ENCODE results near the gene DAPP1. TPM values are rescaled to one million over a fixed set of nuclear protein-coding genes. Genes with fewer than 3 reads are reported as not detected.

DAPP1 gene
- polyA plus RNA-seq, 3 donors, result 63.1 to 125 (median 87.2) TPM

- Histone ChIP-seq H2AFZ (ENCODE audit: insufficient read depth, low read depth, low read length, poor library complexity, severe bottlenecking) (no peak overlapping the region), H3K4me1 (ENCODE audit: control insufficient read depth in 1 of 2, insufficient read depth in 2 of 2, low read length in 2 of 2) (peaks cover 55 to 66% of the 10 kb centered on the region in 2 donors), H3K27ac (ENCODE audit: low read depth in 1 of 2, low read length in 2 of 2) (peak overlapping the region; percentile 16 to 90), H3K4me3 (replicated peaks in 1 of 3; ENCODE audit: low read depth in 2 of 3, low read length in 3 of 3) (no peak overlapping the region), H4K20me1 (ENCODE audit: insufficient read depth, low read length) (peaks cover 14% of the 10 kb centered on the region), H3K9ac (ENCODE audit: insufficient read depth, low read length, poor library complexity, severe bottlenecking) (no peak overlapping the region), H3K4me2 (replicated peaks; ENCODE audit: extremely low read depth, low read length, poor library complexity, severe bottlenecking) (no peak overlapping the region), H3K79me2 (ENCODE audit: insufficient read depth, low read length) (peaks cover 47% of the 10 kb centered on the region), H3K9me3 (replicated peaks in 1 of 2; ENCODE audit: control insufficient read depth in 1 of 2, insufficient read depth in 1 of 2, low read length in 2 of 2) (no peaks in the 10 kb centered on the region), H3K27me3 (ENCODE audit: control insufficient read depth in 2 of 2, insufficient read depth in 2 of 2, low read length in 2 of 2) (no peaks in the 10 kb centered on the region), H3K36me3 (replicated peaks in 1 of 2; ENCODE audit: control insufficient read depth in 1 of 2, insufficient read depth in 2 of 2, low read length in 2 of 2) (peaks cover 37 to 60% of the 10 kb centered on the region in 2 donors)
- Mint-ChIP-seq H3K27ac (peak overlapping the region; percentile 60 to 74 (median 70)), H3K4me1 (peaks cover 55% of the 10 kb centered on the region), H3K4me3 (peak overlapping the region in 1 of 2 donors; percentile 47), H3K9me3 (no peaks in the 10 kb centered on the region), H3K27me3 (ENCODE audit: low read depth in 3 of 3) (peaks cover 0 to 1% (median 0%) of the 10 kb centered on the region in 3 donors), H3K36me3 (peaks cover 46 to 72% of the 10 kb centered on the region in 2 donors)
- intact Hi-C loops (cut with micrococcal nuclease), result loop anchor here in 1 of 2 donors (5.0 kb wide), 2 partner anchors 33 to 42 kb away; partner anchors contain the start of genes DAPP1 and LAMTOR3
- DNase-seq, result no peak
- TF ChIP-seq, protein P1, sequence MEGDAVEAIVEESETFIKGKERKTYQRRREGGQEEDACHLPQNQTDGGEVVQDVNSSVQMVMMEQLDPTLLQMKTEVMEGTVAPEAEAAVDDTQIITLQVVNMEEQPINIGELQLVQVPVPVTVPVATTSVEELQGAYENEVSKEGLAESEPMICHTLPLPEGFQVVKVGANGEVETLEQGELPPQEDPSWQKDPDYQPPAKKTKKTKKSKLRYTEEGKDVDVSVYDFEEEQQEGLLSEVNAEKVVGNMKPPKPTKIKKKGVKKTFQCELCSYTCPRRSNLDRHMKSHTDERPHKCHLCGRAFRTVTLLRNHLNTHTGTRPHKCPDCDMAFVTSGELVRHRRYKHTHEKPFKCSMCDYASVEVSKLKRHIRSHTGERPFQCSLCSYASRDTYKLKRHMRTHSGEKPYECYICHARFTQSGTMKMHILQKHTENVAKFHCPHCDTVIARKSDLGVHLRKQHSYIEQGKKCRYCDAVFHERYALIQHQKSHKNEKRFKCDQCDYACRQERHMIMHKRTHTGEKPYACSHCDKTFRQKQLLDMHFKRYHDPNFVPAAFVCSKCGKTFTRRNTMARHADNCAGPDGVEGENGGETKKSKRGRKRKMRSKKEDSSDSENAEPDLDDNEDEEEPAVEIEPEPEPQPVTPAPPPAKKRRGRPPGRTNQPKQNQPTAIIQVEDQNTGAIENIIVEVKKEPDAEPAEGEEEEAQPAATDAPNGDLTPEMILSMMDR (IDR thresholded peaks at IDR 0.05), result no peak
- 100% methylated on average over 2 of the region's 2 CpGs for WGBS (ENCODE audit: insufficient coverage)
Measured at GRCh38 chr4:99859618-99860017, 43.0 kb downstream of the DAPP1 start.

GRCh38 chr4:99860521-99860920, 43.9 kb downstream of the DAPP1 start:
- WGBS (ENCODE audit: insufficient coverage), result no CpG with 5 or more reads among the region's 2 CpGs
- DNase-seq, result peak in 1 of 3 donors; percentile 30
- H3K36me3 ChIP-seq (replicated peaks in 1 of 2; ENCODE audit: control insufficient read depth in 1 of 2, insufficient read depth in 2 of 2, low read length in 2 of 2), result peaks cover 46 to 65% of the 10 kb centered on the region in 2 donors
- intact Hi-C loops (cut with micrococcal nuclease), result no loop called here
- H4K20me1 ChIP-seq (ENCODE audit: insufficient read depth, low read length), result peaks cover 22% of the 10 kb centered on the region
- H2AFZ ChIP-seq (ENCODE audit: insufficient read depth, low read depth, low read length, poor library complexity, severe bottlenecking), result no peak overlapping the region
- no peak overlapping the region for H3K4me3 ChIP-seq (replicated peaks in 1 of 3; ENCODE audit: low read depth in 2 of 3, low read length in 3 of 3)
- Mint-ChIP-seq H3K4me1 (peaks cover 46% of the 10 kb centered on the region), H3K27me3 (ENCODE audit: low read depth in 3 of 3) (peaks cover 0 to 1% (median 0%) of the 10 kb centered on the region in 3 donors), H3K4me3 (no peak overlapping the region), H3K36me3 (peaks cover 49 to 75% of the 10 kb centered on the region in 2 donors), H3K27ac (no peak overlapping the region), H3K9me3 (no peaks in the 10 kb centered on the region)
- no peaks in the 10 kb centered on the region for H3K27me3 ChIP-seq (ENCODE audit: control insufficient read depth in 2 of 2, insufficient read depth in 2 of 2, low read length in 2 of 2)
- H3K4me2 ChIP-seq (replicated peaks; ENCODE audit: extremely low read depth, low read length, poor library complexity, severe bottlenecking), result no peak overlapping the region
- H3K27ac ChIP-seq (ENCODE audit: low read depth in 1 of 2, low read length in 2 of 2), result peak overlapping the region in 1 of 2 donors; percentile 90
- H3K79me2 ChIP-seq (ENCODE audit: insufficient read depth, low read length), result peaks cover 47% of the 10 kb centered on the region
- H3K9me3 ChIP-seq (replicated peaks in 1 of 2; ENCODE audit: control insufficient read depth in 1 of 2, insufficient read depth in 1 of 2, low read length in 2 of 2), result no peaks in the 10 kb centered on the region
- H3K4me1 ChIP-seq (ENCODE audit: control insufficient read depth in 1 of 2, insufficient read depth in 2 of 2, low read length in 2 of 2), result peaks cover 46 to 57% of the 10 kb centered on the region in 2 donors
- TF ChIP-seq, protein P1 (IDR thresholded peaks at IDR 0.05), result no peak
- no peak overlapping the region for H3K9ac ChIP-seq (ENCODE audit: insufficient read depth, low read length, poor library complexity, severe bottlenecking)
